Endothelial cell of umbilical vein (primary cell): ENCODE data around the gene CORO2B.

Experiments
- CTCF ChIP-seq, 2 donors: IDR thresholded peaks; 1 replicate in 1 of 2; 2 replicates in 1 of 2; pipeline ENCODE4 v1.5.1; 2011; ENCODE audit warnings: low read length in 2 of 2, mild to moderate bottlenecking in 2 of 2, moderate library complexity in 2 of 2, control low read depth in 1 of 2, inconsistent platforms in 1 of 2, low read depth in 1 of 2; ENCODE audit not compliant: insufficient read depth in 1 of 2; ENCODE audit errors: extremely low read depth in 1 of 2
- POLR2A ChIP-seq: IDR thresholded peaks from 2 replicates; pipeline ENCODE4 v1.6.1; 2012; ENCODE audit warnings: low read depth, mild to moderate bottlenecking, control low read depth, low read length

DNA sequence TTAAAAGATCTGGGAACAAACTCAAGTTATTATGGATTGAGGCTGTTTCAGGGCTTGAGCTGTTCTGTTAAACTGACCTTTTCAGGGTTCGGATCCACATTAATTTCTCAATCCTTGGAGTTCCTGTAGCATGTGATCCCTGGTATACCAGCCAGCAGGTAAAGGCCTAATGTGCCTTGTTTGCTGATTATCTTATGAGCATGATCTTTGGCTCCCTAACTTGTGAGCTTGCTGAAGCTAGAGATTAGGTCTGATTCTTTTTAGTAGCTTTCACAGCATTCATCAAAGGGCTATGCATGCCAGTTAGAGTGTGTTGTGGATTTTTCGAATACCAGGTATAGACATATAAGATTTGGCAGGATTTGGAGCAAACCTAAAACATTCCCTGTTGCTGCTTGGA, 10.3 kb downstream of the CORO2B start:
- no peak for TF ChIP-seq CTCF (IDR thresholded peaks at IDR 0.05; ENCODE audit: extremely low read depth in 1 of 2, insufficient read depth in 1 of 2, low read depth in 1 of 2, low read length in 2 of 2)
- no peak for TF ChIP-seq POLR2A
